RPMI7951 (cell line): Measurements from ENCODE around the gene TSPAN15. TPM values are rescaled to one million over a fixed set of nuclear protein-coding genes. Genes with fewer than 3 reads are reported as not detected.
"Not testable (repeated sequence)": the region's sequence is repeated elsewhere in the genome, so short reads cannot be mapped to it uniquely, and the experiment has no call there.

Source experiments
- DNase-seq: peaks from one replicate; pipeline ENCODE4 v3.0.0-alpha.2; 2012; ENCODE audit warnings: low read depth
- total RNA-seq: library from RNA; depleted of rRNA; stranded (reverse); fragments of >200 nt; shearing (Covaris generic); gene quantifications from 2 replicates; pipeline ENCODE4 v1.2.3, GENCODE V29; 2014

Gene TSPAN15
- total RNA-seq, 1 experiment from 2014 or later: 23.1 TPM

GRCh38 chr10:69446229-69446628 is 5.0 kb upstream of the TSPAN15 start:
- DNase-seq: no peak

DNA sequence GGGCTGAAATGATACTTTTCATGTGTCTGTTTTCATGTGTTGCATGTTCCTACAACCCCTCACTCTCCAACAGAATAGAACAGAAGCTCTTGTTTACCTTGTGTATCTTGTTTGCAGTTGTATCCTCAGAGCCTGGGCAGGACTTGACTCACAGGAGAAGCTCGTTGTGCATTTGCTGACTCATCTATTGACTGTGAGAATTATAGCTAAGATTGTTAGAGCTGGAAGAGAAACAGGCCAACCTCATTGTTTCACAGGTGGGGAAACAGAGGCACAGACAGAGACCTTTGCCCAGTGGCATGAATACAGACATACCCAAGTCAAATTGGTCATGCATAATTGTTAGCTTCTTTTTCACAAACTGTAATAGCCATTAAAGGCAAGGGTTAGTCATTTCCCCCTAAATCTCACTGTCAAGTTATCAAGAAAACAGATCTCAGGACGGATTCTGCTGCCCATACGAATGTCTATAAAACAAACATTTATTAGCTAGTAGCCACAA is 4.6 kb upstream of the TSPAN15 start:
- peak; percentile 81 for DNase-seq

DNA sequence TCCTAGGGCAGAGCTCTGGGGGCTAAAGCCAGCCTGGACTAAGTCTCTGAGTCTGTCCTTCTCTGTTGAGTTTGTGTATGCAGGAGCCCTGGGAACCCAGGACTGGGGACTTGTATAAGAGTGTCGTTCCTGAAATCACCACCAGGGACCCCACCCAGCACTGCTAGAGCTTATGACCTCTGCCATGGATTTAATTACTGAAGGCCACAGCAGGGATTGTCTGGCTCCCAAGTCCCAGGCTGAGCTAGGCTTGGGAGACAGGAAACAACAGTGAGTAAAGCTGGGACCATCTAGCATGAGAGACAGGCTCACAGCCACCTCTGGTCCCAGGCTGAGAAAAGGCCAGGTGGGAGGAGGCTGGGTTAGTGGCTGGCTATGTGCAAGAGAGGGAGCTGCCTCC is 1.4 kb upstream of the TSPAN15 start:
- peak; percentile 77 for DNase-seq

GRCh38 chr10:69450395-69450794 is 870 bp upstream of the TSPAN15 start:
- DNase-seq: not testable (repeated sequence)

DNA sequence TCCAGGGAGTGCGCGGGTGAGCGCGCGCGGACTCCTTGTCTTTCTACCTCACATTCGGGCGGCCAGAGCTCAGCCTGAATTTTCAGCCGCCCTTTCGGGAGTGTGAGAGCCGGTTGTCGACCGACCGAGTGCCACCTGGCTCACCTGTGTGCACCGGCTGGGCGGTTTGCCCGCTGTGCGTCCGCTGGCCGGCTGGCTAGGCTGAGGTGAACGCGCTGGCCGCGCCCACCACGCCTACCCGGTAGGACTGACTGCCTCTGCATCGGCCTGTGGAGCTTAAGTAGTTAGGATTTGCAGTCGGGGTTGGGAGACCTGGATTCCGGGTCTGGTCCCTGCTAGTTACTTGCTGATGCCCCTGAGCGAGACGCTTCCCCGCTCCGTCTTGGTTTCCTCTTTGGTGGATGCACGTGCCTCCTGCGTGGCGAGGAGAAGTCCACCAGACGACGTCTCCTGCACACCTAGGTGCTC is 553 bp downstream of the TSPAN15 start:
- no peak for DNase-seq

GRCh38 chr10:69452676-69453415 is 1.6 kb downstream of the TSPAN15 start:
- no peak for DNase-seq

- no peak for DNase-seq
Measured at GRCh38 chr10:69453795-69454194, 2.5 kb downstream of the TSPAN15 start.

GRCh38 chr10:69455006-69455763 is 3.9 kb downstream of the TSPAN15 start:
- no peak for DNase-seq

DNA sequence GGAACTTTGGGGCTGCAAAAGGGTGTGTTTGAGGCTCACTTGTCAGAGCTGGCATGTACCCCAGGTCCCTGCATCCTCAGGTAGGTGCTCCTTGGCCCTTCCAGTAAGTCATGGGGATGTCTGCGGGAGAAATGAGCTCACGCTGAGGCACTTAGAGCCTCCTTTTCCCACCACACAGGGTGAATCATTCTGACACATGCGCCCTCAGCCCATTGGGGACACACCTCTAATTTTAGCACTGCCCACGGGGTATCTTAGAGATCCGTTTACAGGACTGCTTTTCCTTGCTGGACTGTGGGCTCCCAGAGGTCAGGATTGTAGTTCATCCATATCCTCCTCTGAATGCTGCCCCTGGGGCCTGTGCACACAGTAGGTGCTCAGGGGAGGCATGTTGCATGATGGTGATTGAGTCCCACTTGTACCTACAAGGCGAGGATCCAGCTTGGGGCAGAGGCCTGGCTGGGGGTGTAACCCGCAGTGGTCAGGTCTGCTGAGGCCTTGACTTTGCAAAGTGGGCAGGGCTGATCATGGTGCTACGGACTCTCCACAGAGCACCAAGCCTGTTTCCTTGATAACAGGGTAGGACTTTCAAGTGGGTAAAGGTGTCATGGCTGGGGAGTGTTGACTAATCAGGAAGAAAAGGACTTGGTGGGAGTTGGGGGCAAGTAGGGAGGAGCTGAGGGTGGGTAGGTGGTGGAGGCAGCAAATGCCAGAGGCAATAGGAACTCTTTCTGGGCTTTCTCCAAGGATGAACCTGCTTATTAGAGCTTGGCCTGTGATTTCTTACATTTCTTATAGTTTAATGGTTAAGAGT is 5.8 kb downstream of the TSPAN15 start:
- DNase-seq: peak; percentile 82

DNA sequence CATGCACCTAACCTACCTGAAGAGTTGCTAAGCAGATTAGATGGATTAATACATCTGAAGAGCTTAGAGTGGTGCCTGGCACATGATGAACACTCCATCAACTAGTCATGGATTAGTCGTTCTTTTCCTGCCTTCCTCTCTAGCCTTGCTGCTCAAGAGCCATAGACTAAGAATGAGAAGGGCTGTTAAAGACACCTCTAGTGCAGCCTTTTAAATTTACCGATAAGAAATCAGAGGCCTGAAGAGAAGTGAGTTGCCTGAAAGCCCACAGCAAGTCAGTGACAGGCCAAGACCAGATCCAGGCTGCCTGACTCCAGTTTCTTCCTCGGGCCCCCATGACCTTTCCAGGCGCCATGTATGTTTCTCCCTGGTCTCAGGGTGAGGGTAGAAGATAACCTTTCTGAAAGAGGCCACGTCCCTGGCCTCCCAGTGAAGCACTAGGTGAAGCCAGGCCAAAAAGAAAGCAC is 6.5 kb downstream of the TSPAN15 start:
- no peak for DNase-seq

GRCh38 chr10:69458430-69459100 is 7.3 kb downstream of the TSPAN15 start:
- peak; percentile 62 for DNase-seq

DNA sequence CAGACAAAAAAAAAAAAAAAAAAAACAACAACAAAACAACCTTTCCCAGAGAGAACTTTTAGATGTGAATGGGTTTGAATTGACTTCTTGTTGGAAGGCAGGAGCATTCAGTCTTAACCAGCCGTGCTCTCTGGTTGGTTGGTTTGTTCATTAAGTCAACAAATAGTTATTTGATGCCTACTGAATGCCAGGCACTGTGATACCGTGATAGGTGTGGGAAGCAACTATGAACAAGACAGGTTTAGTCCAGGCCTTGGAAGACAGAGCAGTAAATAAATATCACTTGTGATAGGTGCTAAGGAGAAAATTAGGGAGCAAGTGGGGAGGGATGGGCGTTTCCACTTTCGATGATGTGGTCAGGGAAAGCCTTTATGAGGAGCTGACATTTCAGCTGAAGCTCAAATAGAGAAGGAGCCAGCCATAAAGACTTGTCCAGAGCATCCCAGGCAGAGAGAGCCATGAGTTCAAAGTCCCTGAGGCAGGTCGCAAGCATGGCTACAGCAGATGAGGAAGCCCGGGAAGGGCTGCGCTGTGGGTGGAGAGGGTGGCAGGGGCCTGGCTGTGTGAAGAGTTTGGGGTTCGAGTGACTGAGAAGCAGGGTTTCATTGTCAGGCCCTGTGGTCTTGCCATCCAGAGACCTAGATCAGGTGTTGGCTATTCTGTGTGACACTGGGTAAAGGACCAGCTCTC is 8.0 kb downstream of the TSPAN15 start:
- DNase-seq: no peak

GRCh38 chr10:69459893-69460575 is 8.8 kb downstream of the TSPAN15 start:
- no peak for DNase-seq

- DNase-seq: no peak
Measured at GRCh38 chr10:69460576-69461242, 9.4 kb downstream of the TSPAN15 start.

DNA sequence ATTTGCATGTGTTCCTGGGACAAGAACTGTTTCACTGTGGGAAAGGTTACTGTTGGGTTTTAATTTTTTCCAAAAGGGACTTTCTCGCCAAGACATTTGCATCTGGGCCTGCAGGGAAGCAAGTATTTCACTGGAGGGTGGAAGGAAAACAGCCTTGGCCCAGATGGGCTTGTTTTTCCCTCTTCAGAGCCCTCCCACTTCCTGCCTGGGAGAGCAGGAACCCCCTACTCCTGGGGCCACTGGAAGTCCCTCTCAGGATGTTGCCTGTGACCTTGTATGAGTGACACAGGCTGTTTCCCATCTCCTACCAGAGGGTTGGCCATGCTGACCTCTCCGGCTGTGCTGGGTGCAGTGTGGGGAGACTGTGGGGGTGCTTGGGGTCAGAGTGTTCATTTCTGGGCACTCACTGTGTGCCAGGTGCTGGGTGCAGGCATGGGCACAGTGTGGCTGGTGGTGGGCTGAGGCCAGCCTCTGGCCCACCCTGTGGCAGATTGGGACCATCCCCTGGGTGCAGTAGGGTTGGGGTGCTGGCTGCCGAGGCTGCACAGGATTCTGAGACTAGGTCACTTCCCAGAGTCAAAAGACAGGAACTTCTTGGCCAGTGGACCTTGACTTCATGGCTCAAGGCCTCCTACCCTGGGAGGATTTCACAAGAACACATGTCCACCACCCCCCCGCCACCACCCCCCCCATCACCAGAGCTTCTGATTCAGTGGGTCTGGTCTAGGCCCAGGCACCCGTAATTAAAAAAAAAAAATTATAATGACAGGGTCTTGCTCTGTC is 10.2 kb downstream of the TSPAN15 start:
- no peak for DNase-seq

DNA sequence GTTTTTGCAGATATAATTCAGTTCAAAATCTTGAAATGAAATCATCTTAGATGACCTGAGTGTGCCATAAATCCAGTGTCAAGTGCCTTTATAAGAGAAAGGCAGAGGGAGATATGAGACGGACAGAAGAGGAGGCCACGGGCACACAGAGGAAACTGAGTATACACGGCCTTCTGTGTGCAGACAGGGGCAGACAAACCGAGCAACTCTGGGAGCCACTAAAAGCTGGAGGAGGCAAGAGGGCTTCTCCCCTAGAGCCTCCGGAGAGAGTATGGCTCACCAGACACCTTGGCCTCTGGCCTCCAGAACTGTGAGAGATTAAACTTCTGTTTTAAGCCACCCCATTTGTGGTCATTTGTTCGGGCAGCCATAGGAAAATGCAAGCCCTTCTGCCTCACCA is 12.6 kb downstream of the TSPAN15 start:
- DNase-seq: no peak

DNA sequence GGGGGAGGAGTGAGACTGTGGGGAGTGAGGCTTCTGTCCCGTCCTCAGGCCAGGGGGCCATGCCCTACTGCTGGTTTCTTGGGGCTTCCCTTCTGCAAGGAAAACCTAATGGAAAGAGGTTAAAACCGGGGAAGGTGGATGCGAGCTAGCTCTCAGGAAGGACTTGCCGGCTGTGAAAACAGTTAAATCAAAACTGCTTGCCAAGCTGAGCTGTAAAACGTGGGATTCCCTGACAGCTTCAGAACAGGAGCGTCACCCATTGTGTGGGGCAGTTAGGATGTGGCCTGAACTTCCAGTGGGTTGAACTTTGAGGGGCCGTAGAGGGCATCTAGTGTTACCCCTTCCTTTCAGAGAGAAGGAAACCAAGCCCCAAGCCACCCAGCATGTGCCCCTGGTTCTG is 13.1 kb downstream of the TSPAN15 start:
- no peak for DNase-seq

DNA sequence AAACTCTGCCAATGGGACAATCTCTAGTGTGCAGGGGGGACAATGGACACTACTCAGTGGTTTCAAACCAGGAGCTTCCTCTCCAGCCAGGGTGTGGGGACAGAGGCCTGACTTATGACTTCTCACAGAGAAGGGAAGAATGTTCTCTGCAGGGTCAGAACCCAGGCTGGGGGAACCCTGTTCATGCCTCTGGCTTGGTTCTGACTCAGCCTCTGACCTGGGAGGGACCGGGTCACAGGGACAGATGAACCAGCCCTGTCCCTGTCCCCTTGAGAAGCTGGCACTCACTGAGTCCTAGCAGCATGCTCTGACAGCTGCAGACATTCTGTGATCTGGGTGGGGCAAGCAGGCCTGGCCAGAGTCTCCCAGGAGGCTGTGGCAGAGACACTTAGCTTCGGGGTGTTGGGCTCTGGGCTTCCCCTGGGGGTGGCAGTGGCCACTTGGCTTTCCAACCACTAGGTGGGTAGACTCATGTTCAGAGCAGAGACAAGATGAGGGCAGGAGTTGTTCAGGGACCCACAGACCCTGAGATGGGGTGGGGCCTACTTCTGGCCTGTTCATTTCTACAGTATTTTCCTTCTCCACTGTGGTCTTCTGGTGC is 13.6 kb downstream of the TSPAN15 start:
- DNase-seq: no peak
